ENCODE measurements around the gene JADE1.

JADE1 gene

GRCh38 chr4:128876200-128876599, 66.7 kb downstream of the JADE1 start:
- no peak for DNase-seq (ENCODE audit: low read depth)

DNA sequence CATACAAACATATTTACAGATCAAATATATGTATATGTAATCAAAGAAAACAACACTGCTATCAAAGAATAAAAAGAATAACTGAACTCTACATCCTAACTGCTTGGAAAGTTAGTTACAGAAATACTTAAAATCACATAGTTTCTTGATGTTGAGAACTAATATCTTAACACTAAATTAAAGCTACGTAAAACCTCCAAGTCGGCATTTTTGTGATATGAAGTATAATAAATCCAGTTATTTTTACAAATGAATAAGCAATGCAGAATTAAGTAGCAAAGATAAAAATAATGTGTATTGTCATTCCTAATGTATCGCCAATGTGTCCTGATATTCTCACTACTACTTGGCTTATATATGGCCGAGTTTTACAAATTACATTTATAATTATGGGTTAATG, 68.4 kb downstream of the JADE1 start:
- DNase-seq (ENCODE audit: low read depth) = no peak

- no peak for DNase-seq (ENCODE audit: low read depth)
Measured at GRCh38 chr4:128879283-128879682, 69.8 kb downstream of the JADE1 start.

DNA sequence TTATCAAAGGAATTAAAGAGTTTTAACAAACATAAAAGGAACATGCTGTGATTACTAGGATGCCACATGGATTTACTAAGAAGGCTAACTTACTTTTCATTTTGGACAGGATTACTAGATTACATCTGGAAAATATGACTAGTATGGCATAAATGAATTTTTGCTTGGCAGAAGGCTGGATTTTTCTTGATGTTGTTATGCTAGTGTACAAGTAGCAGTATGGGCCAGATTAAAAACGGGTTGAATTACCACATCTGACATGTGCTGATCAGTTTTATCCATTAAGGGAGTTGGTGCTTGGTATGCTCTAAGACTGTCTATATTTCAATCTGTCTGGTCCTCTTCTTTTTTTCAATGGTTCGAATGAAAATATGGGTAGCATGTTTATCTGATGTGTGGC, 70.5 kb downstream of the JADE1 start:
- no peak for DNase-seq (ENCODE audit: low read depth)

- DNase-seq (ENCODE audit: low read depth) = no peak
Measured at GRCh38 chr4:128880662-128881061, 71.2 kb downstream of the JADE1 start.

- DNase-seq (ENCODE audit: low read depth) = no peak
Measured at GRCh38 chr4:128904821-128905220, 95.3 kb downstream of the JADE1 start.

DNA sequence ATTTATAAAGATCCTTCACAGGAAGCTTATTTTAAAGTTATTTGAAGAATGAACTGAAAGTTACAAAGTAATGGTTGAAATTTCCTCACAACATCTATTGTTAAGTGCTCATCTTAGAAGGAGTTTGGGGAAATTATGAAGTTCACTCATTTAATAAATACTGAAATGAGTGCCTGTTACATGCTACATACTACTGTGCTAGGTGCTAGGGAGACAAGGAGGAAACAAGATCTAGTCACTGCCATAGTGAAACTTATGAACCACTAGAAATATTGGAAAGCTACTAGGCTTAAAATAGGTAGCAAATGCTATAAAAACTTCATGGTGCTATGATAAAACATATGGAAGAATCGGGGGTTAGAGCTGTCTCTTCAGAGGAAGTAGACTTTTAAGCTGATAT, 97.1 kb downstream of the JADE1 start:
- DNase-seq (ENCODE audit: low read depth) = no peak

- DNase-seq (ENCODE audit: low read depth) = no peak
Measured at GRCh38 chr4:128907981-128908380, 98.5 kb downstream of the JADE1 start.

- no peak for DNase-seq (ENCODE audit: low read depth)
Measured at GRCh38 chr4:128908735-128909134, 99.2 kb downstream of the JADE1 start.

DNA sequence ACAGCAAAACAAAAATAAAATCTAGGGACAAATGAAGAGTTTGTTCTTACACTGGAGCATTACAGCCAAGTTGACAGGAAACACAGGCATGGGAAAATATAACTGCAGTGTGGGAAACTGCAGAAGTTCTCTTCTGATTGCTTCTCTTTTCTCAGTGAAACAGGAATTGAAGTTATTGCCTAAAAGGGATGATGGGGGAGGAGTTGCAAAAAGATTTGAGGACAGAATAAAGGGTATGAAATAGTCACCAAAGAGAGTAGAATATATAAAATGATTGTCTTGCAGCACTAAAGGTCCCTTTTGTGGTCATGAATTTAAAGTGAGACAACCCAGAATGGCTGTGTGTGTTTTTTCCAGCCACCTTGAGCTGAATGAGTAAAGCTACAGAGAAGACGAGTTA, 103.7 kb downstream of the JADE1 start:
- DNase-seq (ENCODE audit: low read depth) = no peak

GRCh38 chr4:128915544-128915943, 106.0 kb downstream of the JADE1 start:
- no peak for DNase-seq (ENCODE audit: low read depth)

DNA sequence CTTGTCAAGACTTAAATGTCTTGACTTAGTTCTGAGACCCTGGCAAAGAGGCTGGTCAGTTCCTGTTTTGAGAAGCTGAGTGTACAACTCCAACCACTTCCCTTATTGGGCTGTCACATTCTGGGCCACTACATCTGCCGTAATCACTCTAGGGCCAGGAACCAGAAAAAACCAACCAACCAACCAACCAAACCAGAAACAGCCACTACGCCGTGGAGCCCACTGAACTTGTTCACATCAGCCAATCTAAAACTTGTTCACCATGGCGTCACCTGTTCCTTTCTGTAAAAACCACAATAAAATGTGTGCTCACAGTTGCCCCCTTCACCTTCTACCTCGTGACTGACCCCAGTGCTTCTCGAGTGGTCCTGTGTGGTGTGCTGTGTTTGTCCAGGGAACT, 107.3 kb downstream of the JADE1 start:
- DNase-seq (ENCODE audit: low read depth) = no peak

DNA sequence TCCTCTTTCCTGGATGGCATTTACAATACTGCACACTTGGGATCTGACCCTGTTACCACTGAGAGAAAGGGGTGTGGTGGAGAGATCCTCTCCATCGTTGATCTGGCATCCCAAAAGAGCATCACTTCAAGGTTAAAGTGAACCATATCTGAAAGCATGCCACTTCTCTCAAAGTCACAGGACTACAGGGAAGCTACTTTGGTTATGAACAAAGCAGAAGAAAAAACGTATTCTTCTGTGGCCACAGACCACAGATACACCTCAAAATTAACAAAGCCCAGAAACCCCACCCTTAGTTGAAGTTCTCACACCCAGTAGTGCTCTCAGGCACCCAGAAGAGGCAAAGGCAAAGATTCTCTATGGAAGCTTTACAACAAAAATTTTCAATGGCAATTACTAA, 108.3 kb downstream of the JADE1 start:
- no peak for DNase-seq (ENCODE audit: low read depth)

DNA sequence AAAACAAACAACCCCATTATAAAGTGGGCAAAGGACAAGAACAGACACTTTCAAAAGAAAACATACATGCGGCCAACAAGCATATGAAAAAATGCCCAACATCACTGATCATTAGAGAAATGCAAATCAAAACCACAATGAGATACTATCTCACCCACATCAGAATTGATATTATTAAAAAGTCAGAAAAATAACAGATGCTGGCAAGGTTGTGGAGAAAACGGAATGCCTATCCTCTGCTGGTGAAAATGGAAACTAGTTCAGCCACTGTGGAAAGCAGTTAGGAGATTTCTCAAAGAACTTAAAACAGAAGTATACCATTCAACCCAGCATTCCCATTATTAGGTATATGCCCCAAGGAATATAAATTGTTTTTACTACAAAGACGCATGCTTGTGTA, 112.5 kb downstream of the JADE1 start:
- no peak for DNase-seq (ENCODE audit: low read depth)
